K562 (cell line): ENCODE data around the gene COX6A1. TPM values are rescaled to one million over a fixed set of nuclear protein-coding genes. Genes with fewer than 3 reads are reported as not detected.

Experiments used
- ATAC-seq: fragments of 200-7000 bp; cut with Tn5 transposase; 3 replicates; pipeline ENCODE4 v1.9.1; 2020; ENCODE audit warnings: moderate library complexity
- BruUV-seq: library from RNA; stranded (reverse); fragments of 400-500 nt; replicated peaks from 2 replicates; lab custom pipeline; 2021; lab: Mats Ljungman, UMichigan
- CTCF ChIA-PET: fragments of 300-600 bp; formaldehyde crosslinking; extraction: SDS; loops from one replicate; lab custom pipeline; 2021; ENCODE audit warnings: low intra/inter-chr PET ratio; lab: Yijun Ruan, JAX
- POLR2A ChIA-PET: fragments of 300-600, 350-650 bp; sonication (Branson Sonifier 250); formaldehyde crosslinking; extraction: SDS; loops from one replicate; lab custom pipeline; 2021; ENCODE audit warnings: antibody characterized with exemption, inconsistent platforms; lab: Yijun Ruan, JAX
- DNase-seq, 4 experiments: peaks; one replicate each; pipeline versions ENCODE4 v3.0.0 to v3.0.0-alpha.2; 2011 to 2018; ENCODE audit warnings: low spot score in 3 of 4, mixed read lengths in 3 of 4; ENCODE audit errors: extremely low read depth in 1 of 4
- FAIRE-seq: peaks from 2 replicates; lab custom pipeline; 2011; peaks lifted over from hg19 to GRCh38; lab: Jason Lieb, UNC
- H2AFZ ChIP-seq: 2 replicates; pipeline ENCODE4 v1.6.0; 2011; ENCODE audit warnings: low read depth, low read length, control low read depth, inconsistent platforms
- H3K27ac ChIP-seq: fragments of 200-600 bp; 3 replicates; pipeline ENCODE4 v1.8.0; 2011; ENCODE audit warnings: low read depth, mild to moderate bottlenecking, control low read depth, inconsistent platforms, low read length, moderate library complexity, mixed read lengths; ENCODE audit errors: extremely low read depth
- H3K27me3 ChIP-seq, 2 experiments: fragments of 300-600 bp in 1 of 2; 2 replicates in 1 of 2; 3 replicates in 1 of 2; pipeline versions ENCODE4 v1.6.0 to v1.8.0; 2011; ENCODE audit warnings: inconsistent platforms in 2 of 2, low read length in 2 of 2, mild to moderate bottlenecking in 1 of 2, mixed read lengths in 1 of 2, moderate library complexity in 1 of 2; ENCODE audit not compliant: control insufficient read depth in 2 of 2, insufficient read depth in 2 of 2
- H3K36me3 ChIP-seq: fragments of 300-600 bp; 3 replicates; pipeline ENCODE4 v1.8.0; 2011; ENCODE audit warnings: mild to moderate bottlenecking, low read length, inconsistent platforms; ENCODE audit not compliant: control insufficient read depth, insufficient read depth
- H3K4me1 ChIP-seq, 2 experiments: fragments of 200-600 bp in 1 of 2; replicated peaks in 1 of 2; 2 replicates in 1 of 2; 3 replicates in 1 of 2; pipeline versions ENCODE4 v1.5.1 to v1.8.0; 2011; ENCODE audit warnings: inconsistent platforms in 2 of 2, low read length in 2 of 2, mild to moderate bottlenecking in 1 of 2, mixed read lengths in 1 of 2, moderate library complexity in 1 of 2; ENCODE audit not compliant: control insufficient read depth in 2 of 2, insufficient read depth in 2 of 2
- H3K4me2 ChIP-seq: 2 replicates; pipeline ENCODE4 v1.6.1; 2011; ENCODE audit warnings: low read length, control low read depth, inconsistent platforms, mixed read lengths; ENCODE audit not compliant: insufficient read depth
- H3K4me3 ChIP-seq: fragments of 200-600 bp; sonication (generic), shearing (Covaris generic); 2 replicates; pipeline ENCODE4 v1.5.1; 2016; ENCODE audit warnings: control low read depth, inconsistent platforms
- H3K79me2 ChIP-seq: fragments of 200-600 bp; 3 replicates; pipeline ENCODE4 v1.8.0; 2011; ENCODE audit warnings: low read length, inconsistent platforms; ENCODE audit not compliant: control insufficient read depth, insufficient read depth
- H3K9ac ChIP-seq, 2 experiments: 2 replicates each; pipeline versions ENCODE4 v1.6.0 to v1.6.1; 2011; ENCODE audit warnings: low read depth in 2 of 2, low read length in 2 of 2, control low read depth in 1 of 2, inconsistent platforms in 1 of 2, mild to moderate bottlenecking in 1 of 2, mixed read lengths in 1 of 2; ENCODE audit not compliant: insufficient read depth in 1 of 2
- H3K9me1 ChIP-seq: one replicate; pipeline ENCODE4 v1.6.0; 2011; ENCODE audit warnings: inconsistent platforms, mild to moderate bottlenecking, low read length, moderate library complexity; ENCODE audit not compliant: control insufficient read depth, insufficient read depth
- H3K9me3 ChIP-seq: replicated peaks from 2 replicates; pipeline ENCODE4 v1.5.1; 2011; ENCODE audit warnings: low read depth, low read length, inconsistent platforms; ENCODE audit not compliant: control insufficient read depth, insufficient read depth
- H4K20me1 ChIP-seq: replicated peaks from 2 replicates; pipeline ENCODE4 v1.6.1; 2011; ENCODE audit warnings: low read length, inconsistent platforms, mixed read lengths; ENCODE audit not compliant: control insufficient read depth, insufficient read depth
- BRF1 ChIP-seq: IDR thresholded peaks from 3 replicates; pipeline ENCODE4 v1.6.1; 2011; ENCODE audit warnings: borderline replicate concordance, mild to moderate bottlenecking; ENCODE audit not compliant: insufficient read length; ENCODE audit errors: extremely low read depth
- C11orf30 ChIP-seq: fragments of 450-650 bp; IDR thresholded peaks from 2 replicates; pipeline ENCODE4 v1.6.1; 2016; ENCODE audit warnings: low read depth, mild to moderate bottlenecking
- CHAMP1 ChIP-seq: fragments of 450-650 bp; IDR thresholded peaks from 2 replicates; pipeline ENCODE4 v1.6.1; 2016; ENCODE audit warnings: mild to moderate bottlenecking
- CREM ChIP-seq: IDR thresholded peaks from 2 replicates; pipeline ENCODE4 v1.6.1; 2014; ENCODE audit warnings: antibody characterized with exemption, low read depth
- CTCFL ChIP-seq: IDR thresholded peaks from 2 replicates; pipeline ENCODE4 v1.6.1; 2011; ENCODE audit warnings: borderline replicate concordance, low read depth, mild to moderate bottlenecking, moderate library complexity, low read length; ENCODE audit not compliant: insufficient read depth, poor library complexity, severe bottlenecking
- GTF2B ChIP-seq: IDR thresholded peaks from 2 replicates; pipeline ENCODE4 v1.6.1; 2011; ENCODE audit not compliant: insufficient read length; ENCODE audit errors: extremely low read depth
- HDGF ChIP-seq: fragments of 450-650 bp; IDR thresholded peaks from 2 replicates; pipeline ENCODE4 v1.6.1; 2016
- KAT8 ChIP-seq: fragments of 450-650 bp; IDR thresholded peaks from 2 replicates; pipeline ENCODE4 v1.6.1; 2016; ENCODE audit warnings: low read depth, mild to moderate bottlenecking
- KHSRP ChIP-seq: fragments of 450-650 bp; IDR thresholded peaks from 2 replicates; pipeline ENCODE4 v1.6.1; 2017
- KLF13 ChIP-seq: fragments of 450-650 bp; IDR thresholded peaks from 2 replicates; pipeline ENCODE4 v1.6.1; 2016; ENCODE audit warnings: missing genetic modification characterization, low read depth, mild to moderate bottlenecking, missing compliant biosample characterization, moderate library complexity, borderline replicate concordance
- MED1 ChIP-seq: sonication (generic); formaldehyde crosslinking; IDR thresholded peaks from 2 replicates; pipeline ENCODE4 v1.8.1; 2023; ENCODE audit warnings: missing genetic modification reagents, borderline replicate concordance
- MTA3 ChIP-seq: fragments of 450-650 bp; formaldehyde crosslinking; IDR thresholded peaks from 2 replicates; pipeline ENCODE4 v1.6.1; 2017; ENCODE audit warnings: mild to moderate bottlenecking, borderline replicate concordance
- POLR2B ChIP-seq: fragments of 450-650 bp; IDR thresholded peaks from 2 replicates; pipeline ENCODE4 v1.6.1; 2018; ENCODE audit warnings: low read depth; ENCODE audit not compliant: partially characterized antibody
- SIN3A ChIP-seq, 2 experiments: fragments of 150-350 bp in 1 of 2; IDR thresholded peaks; 2 replicates each; pipeline ENCODE4 v1.6.1; 2011 to 2016; ENCODE audit warnings: borderline replicate concordance in 2 of 2, low read depth in 2 of 2, low read length in 2 of 2, mild to moderate bottlenecking in 2 of 2, moderate library complexity in 2 of 2; ENCODE audit not compliant: control insufficient read depth in 1 of 2
- ZBTB1 ChIP-seq: sonication (generic); formaldehyde crosslinking; IDR thresholded peaks from 2 replicates; pipeline ENCODE4 v1.8.1; 2023; ENCODE audit warnings: missing genetic modification reagents, low read depth, mild to moderate bottlenecking, borderline replicate concordance
- ZC3H4 ChIP-seq: sonication (generic); formaldehyde crosslinking; IDR thresholded peaks from 2 replicates; pipeline ENCODE4 v1.9.0; 2021; ENCODE audit warnings: missing genetic modification reagents, borderline replicate concordance
- ZKSCAN8 ChIP-seq: fragments of 200-800 bp; sonication (Bioruptor generic); IDR thresholded peaks from 2 replicates; pipeline ENCODE4 v1.6.1; 2016; ENCODE audit warnings: missing genetic modification characterization, missing compliant biosample characterization
- ZNF780A ChIP-seq: fragments of 250-450 bp; sonication (Bioruptor Pico); IDR thresholded peaks from 2 replicates; pipeline ENCODE4 v1.5.0; 2021; ENCODE audit warnings: mild to moderate bottlenecking
- whole genome bisulfite sequencing: fragments of 100-300 bp; shearing (Covaris generic); methylation state at CpG from one replicate; pipeline ENCODE4 v1.1.6; 2016; ENCODE audit warnings: low coverage, mixed read lengths; ENCODE audit not compliant: insufficient coverage; ENCODE audit errors: missing lambda C conversion rate; 5-methylcytosine and 5-hydroxymethylcytosine counted together
- in situ Hi-C: fragments of 300-500 bp; cut with MboI; formaldehyde crosslinking; loops from 4 replicates; pipeline ENCODE4 v1.15.0; 2018; ENCODE audit warnings: inconsistent platforms, mixed read lengths
- intact Hi-C: fragments of 100-400 bp; cut with micrococcal nuclease; formaldehyde crosslinking; loops from 2 replicates; pipeline ENCODE4 v1.14.2; 2022
- polyA plus RNA-seq, 8 experiments: library from polyadenylated mRNA; depleted of rRNA in 4 of 8; stranded (reverse) in 5 of 8; unstranded in 3 of 8; fragments of >200 nt; fragmentation: Nextera tagmentation in 2 of 8; fragmentation: Illumina TruSeq in 1 of 8; extraction: Ambion mirVana in 2 of 8; extraction: Trizol in 1 of 8; gene quantifications; 2 replicates each; pipeline versions ENCODE4 v1.2.1 to v1.2.3, GENCODE V29; 2011 to 2014; ENCODE audit warnings: inconsistent platforms in 1 of 8, missing spikeins in 1 of 8
- total RNA-seq, 7 experiments: library from RNA; depleted of rRNA in 6 of 7; stranded (reverse); fragments of >200 nt in 6 of 7; fragmentation: Illumina TruSeq in 2 of 7; extraction: Trizol in 2 of 7; gene quantifications; 2 replicates each; pipeline versions ENCODE4 v1.2.1 to v1.2.3, GENCODE V29; 2011 to 2021; ENCODE audit warnings: low replicate concordance in 1 of 7

COX6A1 gene
- total and polyA plus RNA-seq, 9 of the 15 experiments (the other 6 are each of a cell fraction or from before 2014, with no cell fraction given), result 414 to 4,142 (median 931) TPM

GRCh38 chr12:120408771-120409170, 29.1 kb upstream of the COX6A1 start:
- H3K36me3 ChIP-seq, result no peaks in the 10 kb centered on the region
- no peaks in the 10 kb centered on the region for H3K9me1 ChIP-seq
- ATAC-seq (no peak), FAIRE-seq (no peak), DNase-seq (no peak)
- H3K9ac ChIP-seq, result no peak overlapping the region
- POLR2A ChIA-PET, result no interaction called here
- no peaks in the 10 kb centered on the region for H3K79me2 ChIP-seq
- CTCF ChIA-PET, result no interaction called here
- H3K27me3 ChIP-seq, result peaks cover 0 to 7% of the 10 kb centered on the region in 2 experiments; a peak in 2 of 5 replicates
- intact Hi-C loops (no loop called here), in situ Hi-C loops (no loop called here)
- peaks cover 0 to under 1% of the 10 kb centered on the region in 2 experiments; a peak in 2 of 5 replicates for H3K4me1 ChIP-seq
- no peaks in the 10 kb centered on the region for H4K20me1 ChIP-seq
- BruUV-seq, result no TSS peak
- no peaks in the 10 kb centered on the region for H3K9me3 ChIP-seq
- H2AFZ ChIP-seq, result no peak overlapping the region
- H3K4me3 ChIP-seq, result no peak overlapping the region
- 37% methylated on average over 11 of the region's 11 CpGs for WGBS
- H3K27ac ChIP-seq, result no peak overlapping the region
- no peak overlapping the region for H3K4me2 ChIP-seq
- TF ChIP-seq CHAMP1 (no peak), KLF13 (tag) (no peak), C11orf30 (no peak), SIN3A (IDR thresholded peaks at IDR 0.05; ENCODE audit: borderline replicate concordance in 2 of 2, control insufficient read depth in 1 of 2, low read depth in 2 of 2, low read length in 2 of 2) (no peak), CREM (no peak), MTA3 (no peak), BRF1 (no peak), CTCFL (no peak), HDGF (no peak), GTF2B (no peak), ZBTB1 (CRISPR knock-in tag) (no peak), MED1 (CRISPR knock-in tag) (no peak), ZKSCAN8 (CRISPR knock-in tag) (no peak), KHSRP (no peak), ZC3H4 (CRISPR knock-in tag) (no peak), ZNF780A (CRISPR knock-in tag) (no peak), POLR2B (no peak), KAT8 (no peak)
